ENCODE results near the gene R3HDM2. TPM values are rescaled to one million over a fixed set of nuclear protein-coding genes. Genes with fewer than 3 reads are reported as not detected.
A peak's percentile ranks its signal among the peaks of the same experiment; 100 is the strongest.
"Not testable (repeated sequence)": the region's sequence is repeated elsewhere in the genome, so short reads cannot be mapped to it uniquely, and the experiment has no call there.

Gene R3HDM2
- total RNA-seq, 4 donors from 2014 or later = 26.3 to 56.9 (median 33.3) TPM

GRCh38 chr12:57309420-57309819, 121.4 kb downstream of the R3HDM2 start:
- in situ Hi-C loops (cut with MboI; ENCODE audit: low pct_ligation_motif_present in 1 of 4, low pct_unique_long_range_greater_than_20kb in 1 of 4, low sequenced_read_pairs in 3 of 4) (loop anchor here in 1 of 4 donors (25.0 kb wide), 1 partner anchor 128 kb away; the partner anchor contains the start of genes INHBC and R3HDM2), intact Hi-C loops (cut with DNase I; ENCODE audit: low total_unique reads) (loop anchor here (5.0 kb wide), 1 partner anchor 143 kb away; no protein-coding TSS in a partner anchor)
- Histone ChIP-seq H3K27ac (peak overlapping the region in 2 of 4 donors; percentile 29 to 32), H3K27me3 (no peaks in the 10 kb centered on the region), H3K36me3 (peaks cover 0 to 12% (median 0%) of the 10 kb centered on the region in 4 donors), H3K4me3 (no peak overlapping the region), H3K9me3 (no peaks in the 10 kb centered on the region), H3K4me1 (peaks cover 0 to 13% (median 6%) of the 10 kb centered on the region in 4 donors)
- WGBS, 2 donors (ENCODE audit: low coverage in 1 of 2) = 15 to 33% methylated on average over 2 of the region's 2 CpGs
- TF ChIP-seq EP300 (IDR thresholded peaks at IDR 0.05; ENCODE audit: low read depth) (no peak), POLR2AphosphoS5 (IDR thresholded peaks at IDR 0.05) (no peak)
- DNase-seq = no peak

- Histone ChIP-seq H3K27me3 (no peaks in the 10 kb centered on the region), H3K36me3 (peaks cover 0 to 53% (median 18%) of the 10 kb centered on the region in 4 donors), H3K27ac (no peak overlapping the region), H3K9me3 (no peaks in the 10 kb centered on the region), H3K4me3 (no peak overlapping the region), H3K4me1 (no peaks in the 10 kb centered on the region)
- no peak for DNase-seq
- TF ChIP-seq POLR2AphosphoS5 (IDR thresholded peaks at IDR 0.05) (no peak), CTCF (IDR thresholded peaks at IDR 0.05) (no peak), POLR2A (IDR thresholded peaks at IDR 0.05) (no peak), EP300 (IDR thresholded peaks at IDR 0.05; ENCODE audit: low read depth) (no peak)
- 95 to 100% methylated on average over 3 of the region's 3 CpGs for WGBS, 2 donors (ENCODE audit: low coverage in 1 of 2)
- intact Hi-C loops (cut with DNase I; ENCODE audit: low total_unique reads) (no loop called here), in situ Hi-C loops (cut with MboI; ENCODE audit: low pct_ligation_motif_present in 1 of 4, low pct_unique_long_range_greater_than_20kb in 1 of 4, low sequenced_read_pairs in 3 of 4) (loop anchor here in 1 of 4 donors (25.0 kb wide), 1 partner anchor 136 kb away; the partner anchor contains the start of genes INHBC and R3HDM2)
Measured at GRCh38 chr12:57300961-57301584, 129.8 kb downstream of the R3HDM2 start.

- no peak overlapping the region for H3K4me3 ChIP-seq
- H3K4me1 ChIP-seq = no peaks in the 10 kb centered on the region
- in situ Hi-C loops (cut with MboI; ENCODE audit: low pct_ligation_motif_present in 1 of 4, low pct_unique_long_range_greater_than_20kb in 1 of 4, low sequenced_read_pairs in 3 of 4) = loop anchor here in 3 of 4 donors (10.0 to 25.0 kb wide), 2 partner anchors 138 to 145 kb away; partner anchors contain the start of genes INHBC (in 1 of the 3) and R3HDM2 (in 1 of the 3)
- WGBS, 2 donors (ENCODE audit: low coverage in 1 of 2) = 74 to 75% methylated on average over 1 of the region's 1 CpG
- intact Hi-C loops (cut with DNase I; ENCODE audit: low total_unique reads) = no loop called here
- no peak for DNase-seq
- no peak for TF ChIP-seq EP300 (IDR thresholded peaks at IDR 0.05; ENCODE audit: low read depth)
- TF ChIP-seq POLR2AphosphoS5 (IDR thresholded peaks at IDR 0.05) = no peak
- TF ChIP-seq POLR2A (IDR thresholded peaks at IDR 0.05) = no peak
- no peak for TF ChIP-seq CTCF (IDR thresholded peaks at IDR 0.05)
- no peaks in the 10 kb centered on the region for H3K9me3 ChIP-seq
- no peaks in the 10 kb centered on the region for H3K27me3 ChIP-seq
- no peak overlapping the region for H3K27ac ChIP-seq
- peaks cover 0 to 63% (median 18%) of the 10 kb centered on the region in 4 donors for H3K36me3 ChIP-seq
Measured at GRCh38 chr12:57299514-57300016, 131.3 kb downstream of the R3HDM2 start.

- Histone ChIP-seq H3K27ac (no peak overlapping the region), H3K27me3 (no peaks in the 10 kb centered on the region), H3K36me3 (peaks cover 0 to 67% (median 21%) of the 10 kb centered on the region in 4 donors), H3K4me1 (no peaks in the 10 kb centered on the region), H3K4me3 (no peak overlapping the region), H3K9me3 (no peaks in the 10 kb centered on the region)
- 93 to 100% methylated on average over 1 to 4 of the region's 4 CpGs for WGBS, 2 donors (ENCODE audit: low coverage in 1 of 2)
- intact Hi-C loops (cut with DNase I; ENCODE audit: low total_unique reads) (no loop called here), in situ Hi-C loops (cut with MboI; ENCODE audit: low pct_ligation_motif_present in 1 of 4, low pct_unique_long_range_greater_than_20kb in 1 of 4, low sequenced_read_pairs in 3 of 4) (loop anchor here in 2 of 4 donors (10.0 kb wide), 1 partner anchor 149 kb away; no protein-coding TSS in a partner anchor)
- no peak for TF ChIP-seq EP300 (IDR thresholded peaks at IDR 0.05; ENCODE audit: low read depth)
- TF ChIP-seq CTCF (IDR thresholded peaks at IDR 0.05) = no peak
- no peak for TF ChIP-seq POLR2AphosphoS5 (IDR thresholded peaks at IDR 0.05)
- TF ChIP-seq POLR2A (IDR thresholded peaks at IDR 0.05) = no peak
- no peak for DNase-seq
Measured at GRCh38 chr12:57296291-57296690, 134.6 kb downstream of the R3HDM2 start.

GRCh38 chr12:57282073-57282472, 148.8 kb downstream of the R3HDM2 start:
- H3K27me3 ChIP-seq; intact Hi-C loops (cut with DNase I; ENCODE audit: low total_unique reads); H3K9me3 ChIP-seq; in situ Hi-C loops (cut with MboI; ENCODE audit: low pct_ligation_motif_present in 1 of 4, low pct_unique_long_range_greater_than_20kb in 1 of 4, low sequenced_read_pairs in 3 of 4); H3K27ac ChIP-seq; H3K4me3 ChIP-seq; DNase-seq: not testable (repeated sequence)
- Histone ChIP-seq H3K36me3 (peaks cover 0 to 17% (median 2%) of the 10 kb centered on the region in 4 donors), H3K4me1 (peaks cover 3 to 24% (median 11%) of the 10 kb centered on the region in 4 donors)
- 86 to 88% methylated on average over 12 of the region's 12 CpGs for WGBS, 2 donors (ENCODE audit: low coverage in 1 of 2)

Measured in transverse colon (tissue), 4 donors.